HEK293T (cell line): ENCODE measurements around the gene B4GALNT1.

Experiments
- ELF4 ChIP-seq: fragments of 450-650 bp; IDR thresholded peaks from 2 replicates; pipeline ENCODE4 v1.6.1; 2017; ENCODE audit warnings: antibody characterized with exemption
- ZNF384 ChIP-seq: fragments of 450-650 bp; IDR thresholded peaks from 2 replicates; pipeline ENCODE4 v1.6.1; 2016

DNA sequence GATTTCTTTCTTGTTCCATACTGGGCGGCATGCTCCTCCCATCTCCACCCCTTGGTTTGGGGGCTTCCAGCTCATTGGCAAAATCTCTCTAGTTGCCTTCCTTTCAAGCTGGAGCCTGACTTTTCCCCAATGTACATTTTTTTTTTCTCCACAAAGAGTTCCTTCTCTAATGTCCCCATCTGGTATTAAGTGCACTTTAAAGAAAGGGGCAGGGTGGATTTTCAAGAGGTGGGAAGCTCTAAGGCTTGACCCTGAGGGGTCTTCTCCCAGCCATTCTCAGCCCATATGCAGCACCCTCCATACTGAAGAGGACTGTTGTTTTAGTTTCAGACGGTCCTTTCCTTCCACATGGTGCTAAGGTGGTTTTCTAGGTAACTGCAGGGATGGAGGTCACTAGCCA, 47.8 kb downstream of the B4GALNT1 start:
- no peak for TF ChIP-seq ZNF384
- no peak for TF ChIP-seq ELF4
